GM12891 (cell line): ENCODE results near the gene LYAR.

Experiments used
- DNase-seq: peaks from one replicate; pipeline ENCODE4 v3.0.0; 2011; ENCODE audit warnings: low spot score; ENCODE audit not compliant: insufficient read length
- FAIRE-seq: peaks from 2 replicates; lab custom pipeline; 2011; peaks lifted over from hg19 to GRCh38; lab: Jason Lieb, UNC
- PAX5 ChIP-seq: IDR thresholded peaks from 2 replicates; pipeline ENCODE4 v1.6.1; 2011; ENCODE audit warnings: low read length, moderate library complexity, mild to moderate bottlenecking; ENCODE audit not compliant: insufficient read depth, severe bottlenecking
- POLR2A ChIP-seq: IDR thresholded peaks from 2 replicates; pipeline ENCODE4 v1.6.1; 2011; ENCODE audit warnings: low read depth, low read length, control low read depth
- POLR2AphosphoS5 ChIP-seq: IDR thresholded peaks from 2 replicates; pipeline ENCODE4 v1.6.1; 2011; ENCODE audit warnings: low read depth, low read length, control low read depth
- POU2F2 ChIP-seq: IDR thresholded peaks from 2 replicates; pipeline ENCODE4 v1.6.1; 2011; ENCODE audit warnings: low read depth, mild to moderate bottlenecking, control low read depth, low read length, moderate library complexity
- SPI1 ChIP-seq: IDR thresholded peaks from 2 replicates; pipeline ENCODE4 v1.6.1; 2011; ENCODE audit warnings: low read depth, low read length, control low read depth
- TAF1 ChIP-seq: IDR thresholded peaks from 2 replicates; pipeline ENCODE4 v1.6.1; 2011; ENCODE audit warnings: low read depth, low read length, control low read depth

Gene LYAR

DNA sequence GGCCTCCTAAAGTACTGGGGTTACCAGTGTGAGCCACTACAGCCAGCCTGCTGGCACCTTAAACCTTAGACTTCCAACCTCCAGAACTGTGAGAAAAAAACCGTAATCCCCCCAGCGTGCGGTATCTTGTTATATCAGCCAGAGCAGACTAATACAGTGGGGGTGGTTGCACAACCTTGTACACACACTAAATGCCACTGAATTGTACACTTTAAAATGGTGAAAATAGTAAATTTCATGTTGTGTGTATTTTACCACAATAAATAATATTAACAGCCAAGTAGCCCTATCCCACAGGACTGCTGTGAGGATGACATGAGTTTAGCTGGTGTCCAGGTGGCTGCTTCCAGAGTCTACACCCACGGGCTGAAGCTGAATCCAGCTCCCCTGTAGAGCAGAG is 38.9 kb upstream of the LYAR start:
- DNase-seq (no peak), FAIRE-seq (no peak)
- TF ChIP-seq TAF1 (no peak), PAX5 (no peak), SPI1 (no peak), POU2F2 (no peak), POLR2AphosphoS5 (no peak), POLR2A (no peak)

DNA sequence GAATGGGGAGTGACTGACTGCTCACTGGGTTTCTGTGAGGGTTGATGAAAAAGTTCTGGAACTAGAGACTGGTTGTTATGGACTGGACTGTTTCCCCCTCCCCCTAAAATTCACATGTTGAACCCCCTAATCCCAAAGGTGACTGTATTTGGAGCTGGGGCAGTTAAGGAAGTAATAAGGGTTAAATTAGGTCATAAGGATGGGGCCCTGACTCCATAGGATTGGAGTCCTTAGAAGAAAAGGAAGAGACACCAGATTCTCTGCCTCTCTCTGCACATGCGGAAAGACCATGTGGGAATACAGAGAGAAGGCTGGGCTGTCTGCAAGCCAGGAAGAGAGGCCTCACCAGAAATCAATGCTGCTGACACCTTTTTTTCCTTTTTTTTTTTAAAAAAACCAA is 38.3 kb upstream of the LYAR start:
- FAIRE-seq: no peak
- TF ChIP-seq POLR2AphosphoS5 (no peak), POU2F2 (no peak), POLR2A (no peak), PAX5 (no peak), SPI1 (no peak), TAF1 (no peak)
- no peak for DNase-seq

DNA sequence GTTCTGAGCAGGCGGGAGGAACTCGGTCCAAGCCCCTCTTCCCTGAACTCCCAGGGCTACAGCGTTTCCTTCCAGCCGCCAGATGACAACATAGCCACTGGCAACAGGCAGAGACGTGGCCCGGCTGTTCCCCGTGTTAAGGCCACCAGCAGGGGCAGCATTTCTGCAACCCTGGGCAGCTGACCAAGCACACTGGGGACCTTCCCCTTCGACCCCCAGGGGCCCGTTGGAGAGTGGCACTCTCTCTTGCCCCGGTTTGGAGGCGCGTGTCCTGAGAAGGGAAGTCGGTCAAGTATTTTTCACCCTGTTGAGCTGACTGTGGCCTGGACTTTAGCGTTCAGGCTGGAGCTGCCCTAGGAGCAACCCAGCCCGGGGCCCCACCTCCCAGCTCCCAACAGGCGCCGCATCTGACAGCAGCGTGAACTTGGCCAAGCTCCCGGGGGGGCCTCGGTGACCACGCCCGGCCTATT is 37.7 kb upstream of the LYAR start:
- DNase-seq: no peak
- TF ChIP-seq POU2F2 (no peak), POLR2AphosphoS5 (no peak), SPI1 (no peak), POLR2A (no peak), PAX5 (no peak), TAF1 (no peak)
- FAIRE-seq: no peak

DNA sequence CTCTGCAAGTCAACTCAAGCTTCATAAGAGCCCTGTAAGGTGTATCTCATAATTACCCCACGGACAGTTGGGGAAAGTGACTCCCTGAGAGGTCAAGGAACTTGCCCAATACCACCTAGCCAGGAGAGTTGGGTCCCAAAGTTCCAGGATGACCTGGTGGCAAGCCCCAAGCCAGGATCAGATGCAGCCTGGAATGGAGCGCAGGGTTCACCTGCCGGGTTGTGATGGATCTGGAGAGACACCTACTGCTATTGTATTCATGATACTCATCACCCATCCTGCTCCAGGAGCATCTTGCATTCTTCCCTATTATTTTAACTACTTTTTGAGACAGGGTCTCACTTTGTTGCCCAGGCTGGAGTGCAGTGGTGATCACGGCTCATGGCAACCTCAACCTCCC is 36.2 kb upstream of the LYAR start:
- FAIRE-seq: no peak
- no peak for DNase-seq
- TF ChIP-seq POLR2AphosphoS5: no peak
- no peak for TF ChIP-seq SPI1

DNA sequence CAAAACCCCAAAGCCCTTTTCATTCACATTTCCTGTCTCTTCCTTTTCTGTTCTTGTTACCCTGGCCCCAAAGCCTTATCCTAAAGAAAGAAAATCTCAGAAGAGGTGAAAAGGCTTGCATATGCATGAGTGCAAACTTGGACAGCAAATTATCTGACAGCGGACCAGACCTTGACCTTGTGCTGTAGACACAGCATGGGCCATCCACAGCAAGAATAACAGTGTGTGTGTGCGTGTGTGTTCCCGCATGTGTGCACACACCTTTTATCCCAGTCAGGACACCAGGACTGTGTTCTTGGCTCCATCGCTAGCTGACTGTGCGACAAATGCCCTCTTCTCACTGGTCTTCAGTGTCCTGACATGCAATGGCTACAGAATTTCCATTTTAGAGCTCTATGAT is 35.4 kb upstream of the LYAR start:
- TF ChIP-seq SPI1 (no peak), POLR2AphosphoS5 (no peak), POU2F2 (no peak), POLR2A (no peak), TAF1 (no peak)
- FAIRE-seq: no peak
- DNase-seq: no peak

DNA sequence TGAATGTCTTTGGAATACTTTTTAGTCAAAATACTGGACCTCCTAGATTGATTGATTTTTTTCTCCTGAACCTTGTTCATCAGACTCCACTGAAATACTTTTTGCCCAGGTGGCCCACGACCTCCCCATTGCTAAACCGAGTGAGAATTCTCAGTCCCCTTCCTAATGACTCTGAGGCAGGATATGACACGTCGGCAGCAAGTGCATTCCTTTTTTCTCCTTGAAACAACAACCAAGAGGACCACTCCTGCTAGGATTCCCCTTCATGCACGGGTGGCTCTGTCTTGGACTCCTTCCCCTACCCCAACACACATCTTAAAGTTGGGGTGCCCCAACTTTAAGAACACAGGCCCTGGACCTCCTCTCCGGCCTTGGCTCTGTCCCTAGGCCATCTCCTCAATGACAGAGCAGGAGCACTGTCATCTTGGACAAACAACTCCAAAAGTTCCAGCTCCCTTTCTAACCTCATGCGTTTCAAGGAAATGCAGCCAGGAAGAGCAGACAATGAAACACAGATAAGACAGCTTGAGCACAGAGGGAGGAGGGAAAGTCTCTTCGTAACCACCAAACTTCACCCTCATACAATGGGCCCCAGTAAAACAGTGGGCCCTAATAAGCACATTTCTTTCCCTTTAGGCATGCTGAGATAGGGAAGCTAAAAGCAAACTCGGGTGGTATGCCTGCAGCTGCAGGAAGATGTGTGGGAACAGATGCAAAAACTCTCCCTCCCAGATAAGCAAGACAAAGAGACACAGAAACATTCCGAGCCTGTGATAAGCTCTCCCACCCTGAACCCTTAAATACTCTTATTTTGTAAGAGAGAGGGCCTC is 34.0 kb upstream of the LYAR start:
- FAIRE-seq (no peak), DNase-seq (no peak)
- TF ChIP-seq POLR2AphosphoS5 (no peak), PAX5 (no peak), POLR2A (no peak)

DNA sequence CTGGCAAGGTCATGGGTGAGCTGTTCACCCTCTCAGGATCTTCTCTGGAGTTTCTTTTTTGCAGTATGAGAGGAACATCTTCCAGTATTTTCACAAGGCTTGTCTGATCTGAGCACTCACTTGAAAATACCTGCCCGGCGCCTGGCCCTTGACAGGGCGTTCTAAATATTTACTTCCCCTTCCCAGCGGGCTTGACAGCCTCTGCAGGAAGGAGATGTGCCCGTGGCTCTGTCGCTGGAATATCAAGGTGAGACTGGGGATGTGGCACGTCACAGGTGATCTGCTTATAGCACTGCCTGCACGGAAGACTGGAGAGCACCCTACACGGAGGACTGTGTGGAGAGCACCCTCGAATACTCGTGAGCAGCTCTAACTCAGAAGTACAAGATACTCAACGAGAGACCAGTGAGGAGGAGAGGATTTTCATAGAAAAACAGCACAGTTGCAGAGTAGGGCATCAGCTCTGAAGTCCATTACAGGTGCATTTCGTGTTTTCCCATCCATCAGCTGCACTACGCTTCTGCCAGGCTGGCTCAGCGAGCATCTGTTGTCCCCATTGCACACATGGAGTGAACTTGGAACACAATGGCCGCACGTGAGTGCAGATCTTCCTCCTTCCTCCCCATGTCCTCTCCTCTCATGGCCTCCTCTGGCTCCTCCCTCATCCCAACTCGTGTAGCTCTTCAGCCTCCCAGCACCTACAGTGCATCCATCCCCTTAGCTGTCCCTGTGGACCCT is 32.2 kb upstream of the LYAR start:
- DNase-seq (no peak), FAIRE-seq (no peak)
- TF ChIP-seq TAF1: no peak
- TF ChIP-seq POLR2AphosphoS5: no peak
- TF ChIP-seq POLR2A: no peak
- no peak for TF ChIP-seq PAX5
- TF ChIP-seq POU2F2: no peak
- TF ChIP-seq SPI1: no peak

DNA sequence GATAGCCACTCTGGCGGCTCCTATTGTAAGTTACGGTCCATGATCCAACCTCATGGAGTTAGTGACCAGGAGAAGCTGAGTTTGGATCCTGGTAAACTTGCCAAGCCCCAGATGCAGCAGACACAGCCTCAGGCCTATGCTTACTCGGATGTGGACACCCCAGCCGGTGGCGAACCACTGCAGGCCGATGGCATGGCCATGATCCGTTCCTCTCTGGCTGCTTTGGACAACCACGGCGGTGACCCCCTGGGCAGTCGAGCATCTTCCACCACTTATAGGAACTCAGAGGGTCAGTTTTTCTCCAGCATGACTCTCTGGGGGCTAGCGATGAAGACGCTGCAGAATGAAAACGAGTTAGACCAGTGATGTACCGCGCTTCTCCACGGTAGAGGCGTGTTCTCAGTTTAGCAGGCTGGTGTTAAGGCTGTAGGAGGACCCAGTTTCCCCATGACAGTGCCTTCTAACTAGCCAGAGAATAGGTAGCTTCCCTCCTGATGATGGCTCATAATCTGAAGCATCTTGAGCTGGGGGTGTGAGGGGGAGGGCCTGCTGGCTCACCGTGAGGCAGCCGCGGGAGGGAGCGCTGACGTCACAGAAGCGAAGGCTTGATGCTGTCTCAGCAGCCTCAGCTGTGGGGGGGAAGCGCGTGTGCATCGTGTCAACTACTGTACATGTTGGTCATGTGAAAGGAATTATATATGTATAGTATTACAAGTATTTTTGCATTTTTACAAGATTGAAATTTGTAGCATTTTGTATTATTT is 31.2 kb upstream of the LYAR start:
- DNase-seq (no peak), FAIRE-seq (no peak)
- no peak for TF ChIP-seq POLR2A
- no peak for TF ChIP-seq PAX5
- TF ChIP-seq POU2F2: no peak
- no peak for TF ChIP-seq TAF1
- no peak for TF ChIP-seq POLR2AphosphoS5
- no peak for TF ChIP-seq SPI1

DNA sequence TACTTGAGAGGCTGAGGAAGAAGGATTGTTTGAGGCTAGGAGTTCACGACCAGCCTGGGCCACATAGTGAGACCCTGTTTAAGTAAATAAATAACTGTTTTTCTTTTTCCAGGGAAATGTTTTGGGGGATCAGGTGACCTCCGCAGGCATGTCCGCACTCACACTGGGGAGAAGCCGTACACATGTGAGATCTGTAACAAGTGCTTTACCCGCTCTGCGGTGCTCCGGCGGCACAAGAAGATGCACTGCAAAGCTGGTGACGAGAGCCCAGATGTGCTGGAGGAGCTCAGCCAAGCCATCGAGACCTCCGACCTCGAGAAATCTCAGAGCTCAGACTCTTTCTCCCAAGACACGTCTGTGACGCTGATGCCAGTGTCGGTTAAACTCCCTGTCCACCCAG is 30.6 kb upstream of the LYAR start:
- FAIRE-seq (no peak), DNase-seq (no peak)
- TF ChIP-seq SPI1 (no peak), PAX5 (no peak), POLR2AphosphoS5 (no peak), POU2F2 (no peak), TAF1 (no peak), POLR2A (no peak)
